ENCODE results near the gene USP46.

Gene USP46

GRCh38 chr4:52619591-52619931, 39.5 kb downstream of the USP46 start:
- TF ChIP-seq, protein P1, sequence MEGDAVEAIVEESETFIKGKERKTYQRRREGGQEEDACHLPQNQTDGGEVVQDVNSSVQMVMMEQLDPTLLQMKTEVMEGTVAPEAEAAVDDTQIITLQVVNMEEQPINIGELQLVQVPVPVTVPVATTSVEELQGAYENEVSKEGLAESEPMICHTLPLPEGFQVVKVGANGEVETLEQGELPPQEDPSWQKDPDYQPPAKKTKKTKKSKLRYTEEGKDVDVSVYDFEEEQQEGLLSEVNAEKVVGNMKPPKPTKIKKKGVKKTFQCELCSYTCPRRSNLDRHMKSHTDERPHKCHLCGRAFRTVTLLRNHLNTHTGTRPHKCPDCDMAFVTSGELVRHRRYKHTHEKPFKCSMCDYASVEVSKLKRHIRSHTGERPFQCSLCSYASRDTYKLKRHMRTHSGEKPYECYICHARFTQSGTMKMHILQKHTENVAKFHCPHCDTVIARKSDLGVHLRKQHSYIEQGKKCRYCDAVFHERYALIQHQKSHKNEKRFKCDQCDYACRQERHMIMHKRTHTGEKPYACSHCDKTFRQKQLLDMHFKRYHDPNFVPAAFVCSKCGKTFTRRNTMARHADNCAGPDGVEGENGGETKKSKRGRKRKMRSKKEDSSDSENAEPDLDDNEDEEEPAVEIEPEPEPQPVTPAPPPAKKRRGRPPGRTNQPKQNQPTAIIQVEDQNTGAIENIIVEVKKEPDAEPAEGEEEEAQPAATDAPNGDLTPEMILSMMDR (conservative IDR thresholded peaks at IDR 0.05; ENCODE audit: control insufficient read depth, insufficient read depth, low read depth, low read length) = no peak
- no peak overlapping the region for H3K4me3 ChIP-seq (ENCODE audit: control insufficient read depth, low read depth, low read length)
- no peak for DNase-seq (ENCODE audit: low read depth)

DNA sequence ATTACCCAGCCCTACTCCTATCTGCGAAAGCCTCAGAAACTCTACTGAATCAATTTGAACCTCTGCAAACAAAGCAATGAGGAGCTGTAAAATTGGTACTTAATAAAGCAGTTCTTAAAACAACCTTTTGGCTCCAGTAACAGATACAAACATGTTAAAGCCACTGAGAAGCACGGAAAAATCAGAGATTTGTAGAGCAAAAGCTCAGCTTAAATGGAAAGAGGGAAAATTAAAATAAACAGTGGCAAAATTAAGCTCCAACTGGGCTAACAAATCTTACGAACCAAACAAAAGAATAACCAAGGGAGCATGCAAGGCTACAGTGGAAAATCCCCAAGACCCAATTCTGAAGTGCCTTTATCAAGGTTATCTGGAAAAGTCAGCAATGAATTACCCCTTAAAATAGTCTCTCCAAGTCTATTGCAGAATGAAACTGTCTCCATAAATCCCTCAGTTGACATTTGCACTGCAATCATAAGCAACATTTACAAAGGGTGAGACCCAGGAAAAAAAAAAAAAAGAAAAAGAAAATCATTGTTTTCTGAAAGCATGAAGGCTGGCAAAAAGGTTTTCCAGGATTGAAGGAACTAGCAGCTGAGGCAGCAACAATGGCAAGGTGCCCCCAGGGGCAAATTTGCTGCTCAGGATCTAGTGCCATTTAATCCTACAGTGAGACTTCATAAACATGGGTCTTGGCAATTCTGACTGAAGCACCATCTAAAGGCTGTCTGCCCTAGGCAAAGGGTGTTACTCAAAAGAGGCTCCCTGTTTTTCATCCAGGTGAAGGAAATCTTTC, 40.1 kb downstream of the USP46 start:
- no peak overlapping the region for H3K4me3 ChIP-seq (ENCODE audit: control insufficient read depth, low read depth, low read length)
- TF ChIP-seq, protein P1 (conservative IDR thresholded peaks at IDR 0.05; ENCODE audit: control insufficient read depth, insufficient read depth, low read depth, low read length) = no peak
- DNase-seq (ENCODE audit: low read depth) = no peak

DNA sequence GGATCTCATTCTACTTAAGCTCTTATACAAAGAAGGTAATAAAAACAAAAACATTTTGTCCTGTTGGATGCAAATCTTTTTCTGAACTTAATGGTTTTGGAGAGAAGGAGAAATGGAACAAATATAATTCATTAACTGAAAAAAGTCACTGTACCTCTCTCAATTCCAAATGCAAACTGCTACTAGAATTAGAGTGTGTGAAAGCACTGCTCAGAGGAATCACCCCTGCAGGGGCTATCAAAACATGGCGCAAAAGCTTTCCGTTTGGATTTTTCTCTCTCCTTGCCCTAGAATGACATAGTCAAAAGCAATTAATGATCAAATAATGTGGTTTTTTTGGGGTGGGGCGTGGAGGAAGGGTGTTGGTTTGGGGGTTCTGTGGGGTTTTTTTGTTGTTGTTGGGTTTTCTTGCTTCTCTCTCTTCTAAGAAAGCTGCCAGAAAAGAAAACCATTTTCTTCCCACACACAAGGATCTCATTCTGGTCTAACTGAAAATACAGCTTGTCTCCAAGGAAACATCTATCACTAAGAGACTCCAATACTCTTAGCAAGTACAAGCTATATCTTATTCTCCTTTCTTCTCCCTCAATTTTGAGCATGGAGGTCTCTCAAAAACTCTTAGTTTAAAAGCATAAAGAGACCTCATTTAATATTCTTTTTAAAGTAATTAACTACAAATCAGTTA, 41.6 kb downstream of the USP46 start:
- DNase-seq (ENCODE audit: low read depth) = no peak
- TF ChIP-seq, protein P1 (conservative IDR thresholded peaks at IDR 0.05; ENCODE audit: control insufficient read depth, insufficient read depth, low read depth, low read length) = no peak
- H3K4me3 ChIP-seq (ENCODE audit: control insufficient read depth, low read depth, low read length) = no peak overlapping the region

DNA sequence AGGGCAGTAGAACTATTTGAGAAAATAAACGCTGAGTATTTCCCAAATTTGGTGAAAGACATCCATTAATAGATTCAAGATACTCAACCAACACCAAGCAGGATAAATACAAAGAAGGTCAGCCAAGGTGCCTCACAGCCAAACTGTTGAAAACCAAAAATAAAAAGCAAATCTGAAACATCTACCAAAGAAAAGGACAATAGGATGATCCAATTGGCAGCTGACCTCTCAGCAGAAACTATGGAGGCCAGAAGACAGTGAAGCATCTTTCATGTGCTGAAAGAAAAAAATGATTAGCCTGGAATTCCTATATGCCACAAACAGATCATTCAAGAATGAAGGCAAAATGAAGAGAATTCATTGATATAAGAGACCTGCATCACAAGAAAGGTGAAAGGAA, 44.9 kb downstream of the USP46 start:
- DNase-seq (ENCODE audit: low read depth) = no peak

GRCh38 chr4:52612341-52612740, 46.8 kb downstream of the USP46 start:
- no peak overlapping the region for H3K4me3 ChIP-seq (ENCODE audit: control insufficient read depth, low read depth, low read length)
- TF ChIP-seq, protein P1 (conservative IDR thresholded peaks at IDR 0.05; ENCODE audit: control insufficient read depth, insufficient read depth, low read depth, low read length) = no peak
- no peak for DNase-seq (ENCODE audit: low read depth)

More for the DNA sequence above, 44.9 kb downstream of the USP46 start:
- TF ChIP-seq, protein P1 (conservative IDR thresholded peaks at IDR 0.05; ENCODE audit: control insufficient read depth, insufficient read depth, low read depth, low read length) = no peak
- no peak overlapping the region for H3K4me3 ChIP-seq (ENCODE audit: control insufficient read depth, low read depth, low read length)

DNA sequence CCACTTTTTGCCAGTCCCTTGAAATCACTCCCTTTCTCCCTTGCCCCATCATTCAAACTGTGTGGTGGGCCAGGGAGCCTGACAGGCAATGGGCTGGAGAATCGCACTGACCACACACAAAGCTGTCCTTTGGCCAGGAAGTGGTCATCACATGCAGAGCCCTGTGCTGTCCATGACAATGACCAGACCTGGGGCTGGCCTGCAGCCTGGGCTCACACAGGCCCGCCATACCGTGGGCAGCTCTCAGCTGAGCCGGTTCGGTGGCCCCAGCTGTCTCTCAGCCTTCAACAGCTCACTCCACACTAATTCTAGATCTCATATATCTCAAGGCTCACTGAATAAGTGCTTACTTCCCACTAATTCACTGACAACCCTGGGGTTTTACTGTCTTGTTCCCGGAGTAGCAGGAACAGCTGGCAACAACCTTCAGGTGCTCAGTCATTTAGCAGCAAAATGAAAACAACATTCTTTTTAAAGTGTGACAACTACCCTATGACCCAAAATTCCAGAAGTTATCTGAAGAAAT, 48.0 kb downstream of the USP46 start:
- no peak overlapping the region for H3K4me3 ChIP-seq (ENCODE audit: control insufficient read depth, low read depth, low read length)
- TF ChIP-seq, protein P1 (conservative IDR thresholded peaks at IDR 0.05; ENCODE audit: control insufficient read depth, insufficient read depth, low read depth, low read length) = no peak
- DNase-seq (ENCODE audit: low read depth) = no peak

All from fibroblast of mammary gland (primary cell).